ENCODE data around the gene ZBED4. TPM values are rescaled to one million over a fixed set of nuclear protein-coding genes. Genes with fewer than 3 reads are reported as not detected.
A peak's percentile ranks its signal among the peaks of the same experiment; 100 is the strongest.

The ZBED4 gene
- total and polyA plus RNA-seq, 2 of the 13 experiments (the other 11 are each of a cell fraction or from before 2014, with no cell fraction given): 5.4 to 9.6 TPM

- no peak for TF ChIP-seq ZNF160 (CRISPR knock-in tag; IDR thresholded peaks at IDR 0.05)
- TF ChIP-seq ZFP36 (IDR thresholded peaks at IDR 0.05; ENCODE audit: borderline replicate concordance, low read depth, low read length, partially characterized antibody): no peak
- no peak for TF ChIP-seq ZNF296 (CRISPR knock-in tag; conservative IDR thresholded peaks at IDR 0.05)
- TF ChIP-seq, protein P1, sequence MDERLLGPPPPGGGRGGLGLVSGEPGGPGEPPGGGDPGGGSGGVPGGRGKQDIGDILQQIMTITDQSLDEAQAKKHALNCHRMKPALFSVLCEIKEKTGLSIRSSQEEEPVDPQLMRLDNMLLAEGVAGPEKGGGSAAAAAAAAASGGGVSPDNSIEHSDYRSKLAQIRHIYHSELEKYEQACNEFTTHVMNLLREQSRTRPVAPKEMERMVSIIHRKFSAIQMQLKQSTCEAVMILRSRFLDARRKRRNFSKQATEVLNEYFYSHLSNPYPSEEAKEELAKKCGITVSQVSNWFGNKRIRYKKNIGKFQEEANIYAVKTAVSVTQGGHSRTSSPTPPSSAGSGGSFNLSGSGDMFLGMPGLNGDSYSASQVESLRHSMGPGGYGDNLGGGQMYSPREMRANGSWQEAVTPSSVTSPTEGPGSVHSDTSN (CRISPR knock-in tag; IDR thresholded peaks at IDR 0.05): no peak
- no peak for TF ChIP-seq NCOA5 (CRISPR knock-in tag; IDR thresholded peaks at IDR 0.05)
- 0 out of 2 replicates have a peak, but pooled peaks have one; percentile 0 for TF ChIP-seq ZNF20 (CRISPR knock-in tag; IDR thresholded peaks at IDR 0.05)
- 0 out of 2 replicates have a peak, but pooled peaks have one; percentile 7 for TF ChIP-seq MYPOP (CRISPR knock-in tag; IDR thresholded peaks at IDR 0.05)
- TF ChIP-seq MAFG (CRISPR knock-in tag; IDR thresholded peaks at IDR 0.05): no peak
- 0 out of 2 replicates have a peak, but pooled peaks have one; percentile 22 for TF ChIP-seq CREB1 (IDR thresholded peaks at IDR 0.05)
- TF ChIP-seq CREB1 (CRISPR knock-in tag; IDR thresholded peaks at IDR 0.05): no peak
- no peak for TF ChIP-seq ZNF224 (CRISPR knock-in tag; IDR thresholded peaks at IDR 0.05)
- no peak for TF ChIP-seq ZNF577 (CRISPR knock-in tag; IDR thresholded peaks at IDR 0.05; ENCODE audit: borderline replicate concordance, low read depth)
- 0 out of 2 replicates have a peak, but pooled peaks have one; percentile 29 for TF ChIP-seq TSC22D2 (CRISPR knock-in tag; IDR thresholded peaks at IDR 0.05; ENCODE audit: borderline replicate concordance)
- peak; percentile 50; the same call in 1 of the 2 replicates for TF ChIP-seq ZNF280D (CRISPR knock-in tag; IDR thresholded peaks at IDR 0.05)
- TF ChIP-seq, protein P2, sequence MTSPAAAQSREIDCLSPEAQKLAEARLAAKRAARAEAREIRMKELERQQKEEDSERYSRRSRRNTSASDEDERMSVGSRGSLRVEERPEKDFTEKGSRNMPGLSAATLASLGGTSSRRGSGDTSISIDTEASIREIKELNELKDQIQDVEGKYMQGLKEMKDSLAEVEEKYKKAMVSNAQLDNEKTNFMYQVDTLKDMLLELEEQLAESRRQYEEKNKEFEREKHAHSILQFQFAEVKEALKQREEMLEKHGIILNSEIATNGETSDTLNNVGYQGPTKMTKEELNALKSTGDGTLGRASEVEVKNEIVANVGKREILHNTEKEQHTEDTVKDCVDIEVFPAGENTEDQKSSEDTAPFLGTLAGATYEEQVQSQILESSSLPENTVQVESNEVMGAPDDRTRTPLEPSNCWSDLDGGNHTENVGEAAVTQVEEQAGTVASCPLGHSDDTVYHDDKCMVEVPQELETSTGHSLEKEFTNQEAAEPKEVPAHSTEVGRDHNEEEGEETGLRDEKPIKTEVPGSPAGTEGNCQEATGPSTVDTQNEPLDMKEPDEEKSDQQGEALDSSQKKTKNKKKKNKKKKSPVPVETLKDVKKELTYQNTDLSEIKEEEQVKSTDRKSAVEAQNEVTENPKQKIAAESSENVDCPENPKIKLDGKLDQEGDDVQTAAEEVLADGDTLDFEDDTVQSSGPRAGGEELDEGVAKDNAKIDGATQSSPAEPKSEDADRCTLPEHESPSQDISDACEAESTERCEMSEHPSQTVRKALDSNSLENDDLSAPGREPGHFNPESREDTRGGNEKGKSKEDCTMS (CRISPR knock-in tag; conservative IDR thresholded peaks at IDR 0.05): no peak
- TF ChIP-seq MAX (IDR thresholded peaks at IDR 0.05): no peak
- TF ChIP-seq EZH2 (conservative IDR thresholded peaks at IDR 0.05; ENCODE audit: low read depth, low read length): no peak
- no peak for TF ChIP-seq NR2F2 (IDR thresholded peaks at IDR 0.05; ENCODE audit: borderline replicate concordance, low read depth)
- no peak for TF ChIP-seq ZFP36L2 (CRISPR knock-in tag; IDR thresholded peaks at IDR 0.05)
- TF ChIP-seq PHB2 (IDR thresholded peaks at IDR 0.05; ENCODE audit: partially characterized antibody): no peak
- TF ChIP-seq ZNF430 (CRISPR knock-in tag; IDR thresholded peaks at IDR 0.05): no peak
Measured at GRCh38 chr22:49825944-49826602, 27.6 kb upstream of the ZBED4 start (continued).

Data from HepG2 (cell line).